AG04450 (cell line): ENCODE data around the gene SSR4. TPM values are rescaled to one million over a fixed set of nuclear protein-coding genes. Genes with fewer than 3 reads are reported as not detected.

ENCODE experiments used
- CTCF ChIA-PET: fragments of 300-600, 350-600 bp; formaldehyde crosslinking; extraction: SDS; loops from one replicate; lab custom pipeline; 2022; ENCODE audit warnings: antibody characterized with exemption, inconsistent platforms; lab: Charles Lee
- POLR2A ChIA-PET: fragments of 350-600 bp; formaldehyde crosslinking; extraction: SDS; loops from one replicate; lab custom pipeline; 2021; ENCODE audit warnings: antibody characterized with exemption, inconsistent platforms; lab: Yijun Ruan, JAX
- DNase-seq: peaks from one replicate; pipeline ENCODE4 v3.0.0-alpha.2; 2011; ENCODE audit warnings: low read depth, low spot score
- H3K27ac ChIP-seq: one replicate; pipeline ENCODE4 v1.5.1; 2012; ENCODE audit warnings: low read depth, low read length, control low read depth
- H3K27me3 ChIP-seq: one replicate; pipeline ENCODE4 v1.6.0; 2012; ENCODE audit warnings: low read length; ENCODE audit not compliant: control insufficient read depth, insufficient read depth
- H3K4me3 ChIP-seq: 2 replicates; pipeline ENCODE4 v1.5.1; 2011; ENCODE audit warnings: mild to moderate bottlenecking, low read depth, low read length, control low read depth
- H3K9me3 ChIP-seq: 2 replicates; pipeline ENCODE4 v1.5.1; 2012; ENCODE audit warnings: low read length; ENCODE audit not compliant: control insufficient read depth, insufficient read depth
- CTCF ChIP-seq: IDR thresholded peaks from 2 replicates; pipeline ENCODE4 v1.5.1; 2011; ENCODE audit warnings: low read depth, low read length, control low read depth, inconsistent platforms
- polyA plus RNA-seq: library from polyadenylated mRNA; depleted of rRNA; stranded (reverse); fragments of >200 nt; gene quantifications from 2 replicates; pipeline ENCODE4 v1.2.3, GENCODE V29; 2011

SSR4 gene
- polyA plus RNA-seq, 1 experiment = 277 TPM

GRCh38 chrX:153797415-153798015 lies 3.0 kb downstream of the SSR4 start:
- no peak for DNase-seq
- no peak overlapping the region for H3K4me3 ChIP-seq
- no peaks in the 10 kb centered on the region; the same call in 1 of the 2 replicates for H3K9me3 ChIP-seq
- H3K27ac ChIP-seq = no peak overlapping the region
- TF ChIP-seq CTCF = no peak
- H3K27me3 ChIP-seq = no peaks in the 10 kb centered on the region
- CTCF ChIA-PET = no interaction called here
- POLR2A ChIA-PET = no interaction called here

GRCh38 chrX:153799326-153799725 lies 4.9 kb downstream of the SSR4 start:
- ChIA-PET CTCF (no interaction called here), POLR2A (no interaction called here)
- no peak for DNase-seq
- Histone ChIP-seq H3K4me3 (no peak overlapping the region), H3K27ac (no peak overlapping the region), H3K9me3 (no peaks in the 10 kb centered on the region; the same call in 1 of the 2 replicates), H3K27me3 (no peaks in the 10 kb centered on the region)
- no peak for TF ChIP-seq CTCF

GRCh38 chrX:153800177-153800722 lies 5.8 kb downstream of the SSR4 start:
- Histone ChIP-seq H3K27me3 (no peaks in the 10 kb centered on the region), H3K4me3 (no peak overlapping the region), H3K27ac (no peak overlapping the region), H3K9me3 (no peaks in the 10 kb centered on the region; the same call in 1 of the 2 replicates)
- no peak for TF ChIP-seq CTCF
- CTCF ChIA-PET = no interaction called here
- POLR2A ChIA-PET = no interaction called here
- DNase-seq = no peak

GRCh38 chrX:153800746-153801145 lies 6.3 kb downstream of the SSR4 start:
- Histone ChIP-seq H3K27ac (no peak overlapping the region), H3K27me3 (no peaks in the 10 kb centered on the region), H3K9me3 (no peaks in the 10 kb centered on the region; the same call in 1 of the 2 replicates), H3K4me3 (no peak overlapping the region)
- no peak for TF ChIP-seq CTCF
- CTCF ChIA-PET = no interaction called here
- POLR2A ChIA-PET = no interaction called here
- DNase-seq = no peak

GRCh38 chrX:153801669-153802068 lies 7.2 kb downstream of the SSR4 start:
- no peaks in the 10 kb centered on the region; the same call in 1 of the 2 replicates for H3K9me3 ChIP-seq
- no peak for DNase-seq
- peaks cover 1% of the 10 kb centered on the region for H3K27me3 ChIP-seq
- ChIA-PET POLR2A (no interaction called here), CTCF (no interaction called here)
- no peak overlapping the region for H3K4me3 ChIP-seq
- H3K27ac ChIP-seq = no peak overlapping the region
- no peak for TF ChIP-seq CTCF
